HG03108 (cell line): ENCODE data around the gene PRDX2.
"Not testable (repeated sequence)": the region's sequence is repeated elsewhere in the genome, so short reads cannot be mapped to it uniquely, and the experiment has no call there.

Experiments used
- ATAC-seq: cut with Tn5 transposase; IDR thresholded peaks from one replicate; pipeline ENCODE4 v1.9.1; 2021; ENCODE audit warnings: moderate library complexity; ENCODE audit not compliant: unreplicated experiment

The PRDX2 gene

GRCh38 chr19:12801466-12802266, at the start of gene PRDX2, which contains the start of gene THSD8:
Gene PRDX2, minus strand, starts transcription at chr19:12801800. Its CDS starts 539 bp downstream, at chr19:12801261.
Gene THSD8, plus strand, starts transcription at chr19:12802069. Its CDS starts 3 bp downstream, at chr19:12802072.
- no peak for ATAC-seq

- no peak for ATAC-seq
These were observed 45.8 kb upstream of the PRDX2 start for GRCh38 chr19:12847159-12848139.

DNA sequence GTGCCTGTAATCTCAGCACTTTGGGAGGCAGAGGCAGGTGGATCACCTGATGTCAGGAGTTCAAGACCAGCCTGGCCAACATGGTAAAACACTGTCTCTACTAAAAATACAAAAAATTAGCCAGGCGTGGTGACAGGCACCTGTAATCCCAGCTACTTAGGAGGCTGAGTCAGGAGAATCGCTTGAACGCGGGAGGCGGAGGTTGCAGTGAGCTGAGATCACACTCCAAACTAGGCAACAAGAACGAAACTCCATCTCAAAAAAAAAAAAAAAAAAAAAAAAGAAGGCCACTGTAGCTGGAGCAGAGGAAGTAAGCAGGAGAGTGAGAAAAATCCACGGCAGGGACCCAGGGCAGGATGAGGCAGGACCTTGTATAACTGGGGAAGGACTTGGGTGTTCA, 45.0 kb upstream of the PRDX2 start:
- ATAC-seq: not testable (repeated sequence)

- no peak for ATAC-seq
These were observed 42.6 kb upstream of the PRDX2 start for GRCh38 chr19:12843999-12844732.

DNA sequence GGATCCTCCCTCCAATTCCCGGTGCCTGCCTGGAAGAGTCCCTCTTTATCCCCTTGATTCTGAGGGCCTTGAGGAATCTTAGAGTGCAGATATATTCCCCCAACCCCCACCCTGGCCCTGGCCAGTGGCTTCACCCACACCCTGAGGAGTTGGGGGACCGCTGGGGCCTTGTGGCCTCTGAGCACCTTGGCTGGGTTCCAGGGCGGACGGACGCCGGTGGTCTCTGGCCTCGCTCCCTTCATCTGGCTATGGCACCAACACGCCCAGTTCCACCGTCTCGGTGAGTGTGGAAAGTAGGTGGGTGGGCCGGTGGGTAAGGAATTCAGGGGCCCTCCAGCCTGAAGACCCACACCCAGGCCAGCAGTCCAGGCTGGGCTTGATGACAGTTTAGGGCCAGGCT, 41.7 kb upstream of the PRDX2 start:
- ATAC-seq: no peak

DNA sequence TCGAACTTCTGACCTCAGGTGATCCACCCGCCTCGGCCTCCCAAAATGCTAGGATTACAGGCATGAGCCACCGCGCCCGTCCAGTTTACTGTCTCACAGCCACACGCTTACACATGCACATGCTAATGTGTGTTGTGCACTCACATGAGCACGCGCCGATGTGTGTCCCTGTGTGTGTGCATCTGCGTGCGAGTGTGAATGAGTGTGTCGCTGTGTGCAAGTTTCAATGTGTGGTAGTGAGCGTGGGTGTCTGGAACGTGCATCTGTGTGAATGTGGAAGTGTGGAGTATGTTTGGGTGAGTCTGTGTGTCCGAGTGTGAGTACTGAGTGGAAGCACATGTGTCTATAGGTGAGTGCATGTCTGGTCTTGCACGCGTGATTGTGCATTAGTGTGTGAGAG, 40.9 kb upstream of the PRDX2 start:
- ATAC-seq: no peak

- no peak for ATAC-seq
These were observed 39.5 kb upstream of the PRDX2 start for GRCh38 chr19:12841094-12841493.

DNA sequence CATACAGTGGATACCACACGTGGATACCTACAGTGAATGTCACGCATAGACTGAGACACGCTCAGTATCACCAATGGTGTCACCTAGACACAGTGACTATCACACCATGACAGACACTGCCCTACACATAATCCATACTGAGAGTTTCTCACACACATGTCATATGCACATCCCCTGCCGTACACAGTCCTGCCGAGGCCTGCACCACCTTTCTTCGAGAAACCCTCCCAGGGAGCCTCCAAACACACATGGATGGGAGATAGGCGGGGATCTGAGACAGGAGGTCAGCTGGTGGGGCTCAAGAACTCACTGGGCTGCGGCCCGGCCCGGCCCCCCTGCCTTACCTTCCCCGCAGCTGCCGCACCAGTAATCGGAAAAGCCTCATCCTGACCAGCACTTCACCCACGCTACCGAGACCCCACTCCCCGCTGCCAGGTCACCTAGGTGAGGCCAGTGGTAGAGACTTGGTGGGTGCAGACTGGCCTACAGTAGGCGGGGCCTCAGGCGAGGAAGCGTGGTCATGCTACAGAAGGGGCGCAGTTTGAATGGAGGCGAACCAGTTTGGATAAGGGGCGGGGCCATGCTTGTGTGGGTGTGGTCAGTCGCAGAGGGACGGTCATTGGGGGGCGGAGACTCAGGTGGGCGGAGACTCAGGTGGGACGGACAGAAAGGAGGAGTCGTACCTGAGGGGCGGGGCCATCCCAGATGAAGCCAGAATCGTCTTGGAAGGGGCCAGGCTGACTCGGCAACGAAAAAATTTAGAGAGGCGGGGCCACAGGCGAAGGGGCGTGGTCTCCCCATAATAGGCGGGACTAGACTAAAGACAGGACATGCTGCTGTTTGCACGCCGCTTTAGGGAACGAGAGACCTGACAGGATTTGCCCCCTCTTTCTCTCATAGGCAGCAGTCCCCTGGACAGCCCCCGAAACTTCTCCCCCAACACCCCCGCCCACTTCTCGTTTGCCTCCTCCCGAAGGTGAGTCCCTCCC, 38.8 kb upstream of the PRDX2 start:
- no peak for ATAC-seq

DNA sequence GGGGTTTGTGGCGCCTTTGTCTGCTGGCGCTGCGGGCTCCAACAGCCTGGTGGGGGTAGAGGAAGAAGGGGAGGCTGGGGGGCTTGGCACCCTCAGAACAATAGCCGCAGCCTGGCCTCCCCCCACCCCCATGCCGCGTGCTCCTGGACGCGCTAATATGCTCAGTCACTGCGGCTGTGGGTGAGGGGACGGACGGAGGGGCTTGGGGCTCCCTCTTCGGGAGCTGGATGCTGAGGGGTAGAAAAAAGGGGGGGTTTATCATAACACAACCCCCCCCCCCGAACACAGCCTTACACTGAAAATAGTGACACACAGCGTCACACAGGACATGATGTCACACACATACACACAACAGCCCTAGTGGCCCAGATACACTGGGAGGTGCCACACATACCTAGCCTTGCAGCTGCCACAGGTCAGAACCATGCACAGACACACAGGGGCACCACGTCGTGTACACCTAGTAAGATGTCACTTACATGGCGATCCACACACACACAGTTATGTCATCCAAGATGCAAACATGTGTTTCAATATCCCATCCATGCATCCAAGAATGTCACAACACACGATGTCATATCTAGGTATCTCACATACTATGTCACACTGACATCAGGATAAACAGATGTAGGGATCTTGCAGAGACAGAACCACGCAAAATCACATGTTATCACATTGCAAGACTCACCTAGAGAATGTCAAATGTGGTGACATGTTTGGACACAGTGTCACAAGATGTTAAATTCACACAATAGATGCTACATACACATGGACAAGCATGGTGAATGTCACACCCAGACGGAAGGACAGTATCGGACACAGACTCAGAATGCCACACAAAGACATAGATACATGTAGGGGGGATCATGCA, 37.5 kb upstream of the PRDX2 start:
- ATAC-seq: no peak

- ATAC-seq: no peak
These were observed 36.7 kb upstream of the PRDX2 start, which contains the start of gene MAST1 for GRCh38 chr19:12838182-12838885. Gene MAST1, plus strand, starts transcription at chr19:12838515. Its CDS starts 58 bp downstream, at chr19:12838573.

- ATAC-seq: no peak
These were observed 35.6 kb upstream of the PRDX2 start for GRCh38 chr19:12837225-12837624.

- no peak for ATAC-seq
These were observed 34.9 kb upstream of the PRDX2 start for GRCh38 chr19:12836529-12836863.

- no peak for ATAC-seq
These were observed 33.6 kb upstream of the PRDX2 start for GRCh38 chr19:12834976-12835757.

DNA sequence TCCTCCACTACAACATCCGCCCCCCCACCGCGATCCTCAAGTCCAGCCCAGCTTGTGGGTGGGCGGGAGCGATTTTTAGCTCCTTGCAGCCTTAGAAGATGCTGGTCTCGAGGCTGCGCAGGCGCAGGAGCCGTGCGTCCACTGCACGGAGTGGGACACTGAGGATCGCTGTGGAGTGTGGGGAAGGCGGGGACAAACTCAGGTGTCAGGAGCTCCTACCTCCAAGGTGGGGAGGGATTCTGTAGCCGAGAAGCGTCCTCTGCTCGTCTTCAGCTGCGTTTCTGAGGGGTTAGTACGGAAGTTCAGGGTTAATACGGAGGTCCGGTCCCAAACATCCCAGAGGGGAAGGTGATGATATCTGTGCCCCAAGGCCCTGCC, 33.0 kb upstream of the PRDX2 start, which contains the start of gene RTBDN:
TSS of gene RTBDN (minus strand) at position 14 of the 378 bp plus-strand sequence. CDS start 4,600 bp downstream, outside the sequence.
- no peak for ATAC-seq

- no peak for ATAC-seq
These were observed 32.4 kb upstream of the PRDX2 start for GRCh38 chr19:12833738-12834565.

DNA sequence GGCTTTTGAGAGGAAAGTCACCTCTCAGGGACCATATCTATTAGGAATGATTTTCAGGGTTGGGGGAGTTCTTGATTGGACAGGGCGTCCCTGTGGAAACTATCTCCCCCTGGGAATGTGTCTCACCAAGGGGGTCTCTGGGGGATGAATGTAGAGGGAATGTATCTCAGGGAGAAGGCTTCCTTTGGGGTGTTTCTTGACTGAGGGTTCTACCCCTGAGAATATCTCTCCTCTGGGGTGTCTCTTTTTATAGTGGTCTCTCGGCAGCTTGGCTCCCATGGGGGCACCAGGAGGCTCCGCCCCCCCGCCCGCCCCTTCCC, 31.8 kb upstream of the PRDX2 start:
- ATAC-seq: no peak

DNA sequence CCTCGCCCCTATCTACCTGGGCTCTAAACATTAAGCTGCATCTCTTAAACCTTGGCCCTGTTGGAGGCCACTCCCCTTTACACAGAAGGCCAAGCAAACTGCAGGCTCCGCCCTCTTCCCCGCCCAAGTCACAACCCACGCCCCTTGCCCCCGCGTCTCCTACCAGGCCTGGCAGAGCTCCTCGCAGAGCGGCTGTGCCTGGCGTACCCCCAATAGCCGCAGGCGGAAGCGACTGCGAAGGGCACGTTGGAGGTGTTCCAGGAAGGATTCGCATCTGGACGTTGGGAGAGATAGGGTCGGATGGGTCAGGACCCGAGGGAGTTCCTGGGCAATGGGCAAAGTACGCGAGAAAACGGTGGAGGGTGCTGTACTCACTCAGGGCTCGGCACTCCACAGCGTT, 26.9 kb upstream of the PRDX2 start:
- no peak for ATAC-seq
